ENCODE measurements around the gene CCDC18. TPM values are rescaled to one million over a fixed set of nuclear protein-coding genes. Genes with fewer than 3 reads are reported as not detected.
A peak's percentile ranks its signal among the peaks of the same experiment; 100 is the strongest.
"Not testable (repeated sequence)": the region's sequence is repeated elsewhere in the genome, so short reads cannot be mapped to it uniquely, and the experiment has no call there.

Gene CCDC18
- total RNA-seq, 1 donor from 2014 or later: 16.9 TPM

DNA sequence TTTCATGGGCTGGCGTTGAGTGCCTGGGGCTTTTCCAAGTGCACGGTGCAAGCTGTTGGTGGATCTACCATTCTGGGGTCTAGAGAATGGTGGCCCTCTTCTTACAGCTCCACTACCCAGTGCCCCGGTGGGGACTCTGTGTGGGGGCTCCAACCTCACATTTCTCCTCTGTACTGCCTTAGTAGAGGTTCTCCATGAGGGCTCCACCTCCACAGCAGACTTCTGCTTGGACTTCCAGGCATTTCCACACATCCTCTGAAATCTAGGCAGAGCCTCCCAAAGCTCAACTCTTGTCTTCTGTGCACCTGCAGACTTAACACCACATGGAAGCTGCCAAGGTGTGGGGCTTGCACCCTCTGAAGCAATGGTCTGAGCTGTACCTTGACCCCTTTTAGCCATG is 82.1 kb downstream of the CCDC18 start:
- DNase-seq (ENCODE audit: low read depth): no peak
- H3K4me3 ChIP-seq (ENCODE audit: low read depth, low read length): no peak overlapping the region
- H3K36me3 ChIP-seq (ENCODE audit: control insufficient read depth, insufficient read depth, low read length): peaks cover 1% of the 10 kb centered on the region
- no peaks in the 10 kb centered on the region for H3K27me3 ChIP-seq (ENCODE audit: control insufficient read depth, insufficient read depth, low read length)
- TF ChIP-seq, protein P1, sequence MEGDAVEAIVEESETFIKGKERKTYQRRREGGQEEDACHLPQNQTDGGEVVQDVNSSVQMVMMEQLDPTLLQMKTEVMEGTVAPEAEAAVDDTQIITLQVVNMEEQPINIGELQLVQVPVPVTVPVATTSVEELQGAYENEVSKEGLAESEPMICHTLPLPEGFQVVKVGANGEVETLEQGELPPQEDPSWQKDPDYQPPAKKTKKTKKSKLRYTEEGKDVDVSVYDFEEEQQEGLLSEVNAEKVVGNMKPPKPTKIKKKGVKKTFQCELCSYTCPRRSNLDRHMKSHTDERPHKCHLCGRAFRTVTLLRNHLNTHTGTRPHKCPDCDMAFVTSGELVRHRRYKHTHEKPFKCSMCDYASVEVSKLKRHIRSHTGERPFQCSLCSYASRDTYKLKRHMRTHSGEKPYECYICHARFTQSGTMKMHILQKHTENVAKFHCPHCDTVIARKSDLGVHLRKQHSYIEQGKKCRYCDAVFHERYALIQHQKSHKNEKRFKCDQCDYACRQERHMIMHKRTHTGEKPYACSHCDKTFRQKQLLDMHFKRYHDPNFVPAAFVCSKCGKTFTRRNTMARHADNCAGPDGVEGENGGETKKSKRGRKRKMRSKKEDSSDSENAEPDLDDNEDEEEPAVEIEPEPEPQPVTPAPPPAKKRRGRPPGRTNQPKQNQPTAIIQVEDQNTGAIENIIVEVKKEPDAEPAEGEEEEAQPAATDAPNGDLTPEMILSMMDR (IDR thresholded peaks at IDR 0.05; ENCODE audit: insufficient read depth, low read length, poor library complexity, severe bottlenecking): no peak

DNA sequence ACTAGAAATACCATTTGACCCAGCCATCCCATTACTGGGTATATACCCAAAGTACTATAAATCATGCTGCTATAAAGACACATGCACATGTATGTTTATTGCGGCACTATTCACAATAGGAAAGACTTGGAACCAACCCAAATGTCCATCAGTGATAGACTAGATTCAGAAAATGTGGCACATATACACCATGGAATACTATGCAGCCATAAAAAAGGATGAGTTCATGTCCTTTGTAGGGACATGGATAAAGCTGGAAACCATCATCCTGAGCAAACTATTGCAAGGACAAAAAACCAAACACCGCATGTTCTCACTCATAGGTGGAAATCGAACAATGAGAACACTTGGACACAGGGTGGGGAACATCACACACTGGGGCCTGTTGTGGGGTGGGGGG is 88.4 kb downstream of the CCDC18 start:
- H3K27me3 ChIP-seq (ENCODE audit: control insufficient read depth, insufficient read depth, low read length); DNase-seq (ENCODE audit: low read depth); H3K4me3 ChIP-seq (ENCODE audit: low read depth, low read length); H3K36me3 ChIP-seq (ENCODE audit: control insufficient read depth, insufficient read depth, low read length): not testable (repeated sequence)

DNA sequence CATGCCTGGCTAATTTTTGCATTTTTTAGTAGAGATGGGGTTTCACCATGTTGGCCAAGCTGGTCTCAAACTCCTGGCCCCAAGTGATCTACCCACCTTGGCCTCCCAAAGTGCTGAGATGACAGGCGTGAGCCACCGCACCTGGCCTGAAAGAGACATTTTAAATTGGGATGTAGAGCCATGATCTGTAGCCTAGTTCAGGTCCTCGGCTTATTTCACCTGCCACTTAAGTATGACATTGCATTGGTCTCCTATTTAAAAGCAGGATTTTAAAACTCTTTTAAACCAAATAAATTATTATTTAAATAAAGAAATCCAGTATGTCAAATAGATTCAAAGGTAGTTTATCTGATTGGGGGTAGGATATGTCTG is 94.7 kb downstream of the CCDC18 start:
- H3K36me3 ChIP-seq (ENCODE audit: control insufficient read depth, insufficient read depth, low read length); DNase-seq (ENCODE audit: low read depth); H3K4me3 ChIP-seq (ENCODE audit: low read depth, low read length); H3K27me3 ChIP-seq (ENCODE audit: control insufficient read depth, insufficient read depth, low read length): not testable (repeated sequence)

DNA sequence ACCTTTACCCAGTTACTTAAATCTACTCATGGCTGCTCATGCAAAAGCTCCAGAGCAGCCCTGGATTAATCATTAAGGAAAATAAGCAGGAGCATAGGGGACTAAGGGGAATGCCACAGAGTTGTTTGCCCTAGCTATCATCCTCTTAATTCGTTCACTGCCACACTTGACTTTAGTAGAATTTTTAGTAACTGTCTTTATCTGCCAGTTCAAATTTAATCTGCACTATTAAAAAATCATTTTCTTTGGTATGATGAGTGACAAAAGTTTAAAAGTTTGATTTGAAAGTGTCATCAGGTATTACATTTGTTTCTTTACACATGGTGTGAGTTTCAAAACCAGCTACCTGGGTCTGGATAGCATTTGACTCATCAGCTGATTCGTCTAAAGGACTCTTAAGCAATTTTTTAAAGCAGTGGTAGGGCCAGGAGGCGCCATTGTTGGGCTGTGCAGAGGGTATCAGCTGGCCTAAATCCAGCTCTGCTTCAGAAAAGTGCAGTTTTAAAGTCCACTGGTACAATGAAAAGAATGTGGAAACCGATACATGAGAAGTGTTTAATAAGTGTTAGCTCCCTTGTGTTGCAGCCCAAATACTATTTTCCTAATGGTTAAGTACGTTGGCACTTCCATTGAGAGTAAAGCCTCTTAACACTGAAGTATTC is 95.2 kb downstream of the CCDC18 start:
- DNase-seq (ENCODE audit: low read depth): peak; percentile 43
- no peak overlapping the region for H3K4me3 ChIP-seq (ENCODE audit: low read depth, low read length)
- TF ChIP-seq, protein P1 (IDR thresholded peaks at IDR 0.05; ENCODE audit: insufficient read depth, low read length, poor library complexity, severe bottlenecking): no peak
- H3K36me3 ChIP-seq (ENCODE audit: control insufficient read depth, insufficient read depth, low read length): no peaks in the 10 kb centered on the region
- no peaks in the 10 kb centered on the region for H3K27me3 ChIP-seq (ENCODE audit: control insufficient read depth, insufficient read depth, low read length)

DNA sequence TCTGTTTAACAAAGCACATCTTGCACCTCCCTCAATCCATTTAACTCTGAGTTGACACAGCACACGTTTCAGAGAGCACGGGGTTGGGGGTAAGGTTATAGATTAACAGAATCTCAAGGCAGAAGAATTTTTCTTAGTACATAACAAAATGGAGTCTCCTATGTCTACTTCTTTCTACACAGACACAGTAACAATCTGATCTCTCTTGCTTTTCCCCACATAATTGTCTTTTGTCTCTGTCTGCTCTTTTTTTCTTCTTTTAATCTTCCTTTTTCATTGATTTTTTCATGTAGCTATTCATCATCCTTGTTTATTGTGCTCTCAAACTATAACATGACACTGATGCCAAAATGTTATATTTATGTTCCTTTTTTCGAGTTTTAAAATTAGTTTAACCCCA is 97.0 kb downstream of the CCDC18 start:
- H3K27me3 ChIP-seq (ENCODE audit: control insufficient read depth, insufficient read depth, low read length); DNase-seq (ENCODE audit: low read depth); H3K36me3 ChIP-seq (ENCODE audit: control insufficient read depth, insufficient read depth, low read length); H3K4me3 ChIP-seq (ENCODE audit: low read depth, low read length): not testable (repeated sequence)

DNA sequence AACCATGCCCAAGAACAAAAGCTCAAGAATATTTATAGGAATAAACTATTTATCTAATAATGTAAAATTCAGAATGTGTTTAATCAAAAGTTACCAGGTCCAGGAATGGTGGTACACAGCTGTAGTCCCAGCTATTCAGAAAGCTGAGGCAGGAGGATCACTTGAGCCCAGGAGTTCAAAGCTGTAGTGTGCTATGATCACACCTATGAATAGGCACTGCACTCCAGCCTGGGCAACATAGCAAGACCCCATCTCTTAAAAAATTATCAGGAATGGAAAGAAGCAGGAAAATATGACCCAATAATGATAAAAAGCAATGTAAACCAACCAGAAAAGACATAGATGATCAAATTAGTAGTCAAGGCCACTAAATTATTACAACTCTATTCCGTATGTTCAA is 103.0 kb downstream of the CCDC18 start:
- no peak for DNase-seq (ENCODE audit: low read depth)
- H3K36me3 ChIP-seq (ENCODE audit: control insufficient read depth, insufficient read depth, low read length): no peaks in the 10 kb centered on the region
- no peak overlapping the region for H3K4me3 ChIP-seq (ENCODE audit: low read depth, low read length)
- H3K27me3 ChIP-seq (ENCODE audit: control insufficient read depth, insufficient read depth, low read length): no peaks in the 10 kb centered on the region
- TF ChIP-seq, protein P1 (IDR thresholded peaks at IDR 0.05; ENCODE audit: insufficient read depth, low read length, poor library complexity, severe bottlenecking): no peak

DNA sequence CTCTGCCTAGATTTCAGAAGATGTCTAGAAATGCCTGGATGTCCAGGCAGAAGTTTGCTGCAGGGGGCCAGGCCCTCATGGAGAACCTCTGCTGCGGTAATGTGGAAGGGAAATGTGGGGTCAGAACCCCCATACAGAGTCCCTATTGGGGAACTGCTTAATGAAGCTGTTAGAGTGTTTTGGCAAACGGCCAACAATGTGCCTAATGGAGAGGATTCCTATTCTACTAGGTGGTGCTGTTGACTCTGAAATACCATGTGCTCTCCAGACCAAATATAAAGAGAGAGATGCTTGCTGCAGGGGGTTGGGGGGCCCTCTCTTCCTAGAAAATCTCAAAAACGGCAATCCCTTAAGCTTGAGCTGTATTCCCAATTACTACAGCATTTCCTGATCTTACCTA is 108.0 kb downstream of the CCDC18 start:
- H3K27me3 ChIP-seq (ENCODE audit: control insufficient read depth, insufficient read depth, low read length): no peaks in the 10 kb centered on the region
- H3K36me3 ChIP-seq (ENCODE audit: control insufficient read depth, insufficient read depth, low read length): no peaks in the 10 kb centered on the region
- no peak overlapping the region for H3K4me3 ChIP-seq (ENCODE audit: low read depth, low read length)
- TF ChIP-seq, protein P1 (IDR thresholded peaks at IDR 0.05; ENCODE audit: insufficient read depth, low read length, poor library complexity, severe bottlenecking): no peak
- DNase-seq (ENCODE audit: low read depth): no peak
